NCI-H1930 (cell line): ENCODE data around the gene THSD7A.

Experiments used
- DNase-seq, 2 experiments: peaks; one replicate each; lab custom pipeline; 2025; lab: John Stamatoyannopoulos, UW

Gene THSD7A

DNA sequence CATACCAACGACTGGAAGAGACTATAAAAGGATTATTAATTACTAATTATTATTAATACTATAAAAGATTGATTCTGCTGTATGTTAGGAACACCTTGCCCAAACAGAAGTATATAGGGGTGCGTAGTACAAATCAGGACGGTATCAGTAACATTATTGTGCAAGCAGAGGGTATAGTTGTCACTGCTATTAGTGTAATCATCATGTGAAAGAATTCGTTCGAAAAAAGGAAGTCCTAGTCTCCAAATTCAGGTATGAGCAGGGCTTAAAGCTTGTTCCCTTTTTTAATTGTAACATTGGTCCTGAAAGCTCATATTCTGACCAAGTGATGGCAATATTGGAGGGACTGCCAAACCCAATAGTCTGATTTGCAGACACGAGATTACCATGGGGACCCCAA lies 81.8 kb downstream of the THSD7A start:
- no peak for DNase-seq

DNA sequence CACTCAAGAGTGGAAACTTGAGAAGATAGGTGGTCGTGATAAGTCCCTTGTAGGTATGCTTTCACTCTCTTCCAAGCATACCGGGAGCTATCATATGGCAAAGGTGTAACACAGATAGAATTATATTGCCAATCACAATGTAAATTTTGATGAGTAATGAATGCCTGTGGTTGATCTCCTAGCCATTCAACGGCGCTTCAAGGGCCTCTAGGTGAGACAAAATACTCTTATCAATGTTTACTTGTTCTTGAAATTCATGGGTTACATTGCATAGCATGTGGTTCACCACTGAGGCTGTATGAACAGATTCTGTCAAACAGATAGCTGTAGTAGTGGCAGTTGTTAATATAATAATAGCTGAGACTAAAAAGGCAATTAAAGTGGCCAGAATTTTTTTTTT lies 82.4 kb downstream of the THSD7A start:
- no peak for DNase-seq

DNA sequence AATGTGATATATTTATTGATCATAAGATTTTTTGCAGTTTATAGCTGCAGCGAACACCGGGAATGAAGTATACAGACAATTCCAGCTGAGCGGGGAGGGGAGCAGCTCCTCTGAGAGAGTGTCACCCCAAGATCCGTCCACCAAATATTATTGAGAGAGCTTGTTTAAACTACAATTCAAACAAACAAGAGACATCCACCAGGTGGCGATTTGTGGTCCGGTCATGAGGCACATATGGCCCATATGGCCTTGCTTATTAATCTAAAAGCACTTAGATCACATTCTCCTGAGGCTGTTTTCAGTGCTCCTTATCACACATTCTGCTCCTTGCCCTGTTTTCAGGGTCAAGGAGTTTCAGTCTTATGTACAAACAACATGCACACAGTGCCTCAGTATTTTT lies 83.1 kb downstream of the THSD7A start:
- no peak for DNase-seq

DNA sequence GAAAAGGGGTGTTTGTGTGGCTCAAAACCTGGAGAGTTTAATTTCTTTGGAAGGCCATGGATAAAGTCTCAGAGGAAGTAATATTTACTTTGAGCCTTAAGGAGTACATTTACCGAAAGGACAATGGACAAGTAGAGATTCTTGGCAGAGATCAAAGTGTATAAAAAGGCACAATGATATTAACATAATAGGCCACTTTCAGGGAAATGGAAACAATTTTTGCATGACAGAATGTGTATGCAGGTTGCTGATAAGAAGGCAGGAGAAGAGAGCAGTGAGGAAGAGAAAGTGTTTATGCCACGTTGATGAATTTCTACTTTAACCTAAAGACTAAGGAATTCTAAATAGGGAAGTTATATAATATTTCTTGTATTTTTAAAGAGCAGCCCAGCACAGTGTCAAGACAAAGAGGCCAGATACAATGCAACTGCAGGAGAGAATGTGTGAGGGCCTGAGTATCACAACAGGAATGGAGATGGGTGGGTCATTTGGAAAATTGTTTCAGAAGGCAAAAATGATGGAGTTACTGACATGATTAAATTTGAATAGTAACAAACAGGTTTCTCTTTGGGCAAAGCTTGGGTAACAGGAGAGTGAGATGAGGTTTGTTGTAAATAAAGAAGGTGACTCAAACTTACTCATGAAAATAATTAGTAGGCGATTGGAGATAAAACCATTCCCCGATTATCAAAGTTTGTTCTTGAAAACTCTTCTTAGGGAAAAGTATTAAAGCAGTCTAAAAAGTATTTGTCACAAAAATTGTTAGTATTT lies 84.1 kb downstream of the THSD7A start:
- no peak for DNase-seq

GRCh38 chr7:11746591-11746990 lies 85.4 kb downstream of the THSD7A start:
- no peak for DNase-seq

- DNase-seq, result no peak
Observed at GRCh38 chr7:11743548-11743947, 88.5 kb downstream of the THSD7A start.

DNA sequence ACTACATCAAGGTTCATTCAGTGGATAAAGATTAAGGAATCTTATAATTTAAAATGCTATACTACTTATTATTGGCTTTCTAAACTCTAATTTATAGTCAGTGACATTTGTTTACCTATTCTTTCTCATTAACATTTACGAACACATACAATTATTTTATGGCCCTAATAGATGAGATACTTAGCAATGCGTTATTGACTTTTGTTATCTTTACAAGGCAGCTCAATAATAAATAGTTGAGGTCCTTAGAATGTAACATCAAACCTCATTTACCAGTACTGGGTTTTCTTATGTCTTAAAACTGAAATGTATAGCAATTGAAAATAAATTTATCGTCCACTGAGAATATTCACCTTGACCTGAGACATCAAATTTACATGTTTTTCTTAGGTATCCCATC lies 89.0 kb downstream of the THSD7A start:
- no peak for DNase-seq

DNA sequence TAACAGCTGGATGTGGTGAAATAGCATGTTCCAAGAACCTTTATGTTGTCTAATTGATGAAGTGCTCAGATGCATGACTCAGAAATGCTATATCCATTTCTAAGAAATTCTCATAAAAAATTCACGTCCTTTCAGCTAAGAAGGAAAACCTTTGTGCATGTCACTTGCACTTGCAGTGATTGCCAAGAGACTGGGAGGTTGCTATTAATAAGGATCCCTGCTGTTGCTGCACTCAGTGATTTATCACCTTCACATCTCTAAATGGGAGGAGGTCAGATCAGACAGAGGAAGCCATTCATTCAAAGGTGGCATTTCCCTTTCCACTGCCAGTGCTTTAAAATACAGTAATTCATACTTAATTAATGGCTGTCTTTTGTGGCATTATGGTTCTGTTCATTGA lies 89.5 kb downstream of the THSD7A start:
- no peak for DNase-seq

GRCh38 chr7:11737723-11738122 lies 94.3 kb downstream of the THSD7A start:
- DNase-seq, result no peak

DNA sequence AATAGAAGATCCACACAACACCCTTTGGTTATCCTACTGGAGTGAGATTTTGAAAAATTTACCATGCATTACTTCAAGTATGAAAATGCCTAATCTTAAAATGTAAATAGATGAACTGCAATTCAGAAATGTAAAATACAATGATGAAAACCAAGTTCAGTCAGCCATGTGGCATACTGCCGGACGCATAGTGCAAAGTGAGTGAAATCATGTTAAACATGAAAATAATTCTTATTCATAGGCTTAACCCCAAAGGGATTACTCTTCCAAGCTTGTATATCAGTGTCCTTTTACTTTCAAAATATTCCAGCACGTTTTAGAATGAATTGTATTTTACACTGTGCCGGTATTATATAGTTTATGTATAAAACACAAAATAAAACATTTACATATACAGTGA lies 99.8 kb downstream of the THSD7A start:
- no peak for DNase-seq

DNA sequence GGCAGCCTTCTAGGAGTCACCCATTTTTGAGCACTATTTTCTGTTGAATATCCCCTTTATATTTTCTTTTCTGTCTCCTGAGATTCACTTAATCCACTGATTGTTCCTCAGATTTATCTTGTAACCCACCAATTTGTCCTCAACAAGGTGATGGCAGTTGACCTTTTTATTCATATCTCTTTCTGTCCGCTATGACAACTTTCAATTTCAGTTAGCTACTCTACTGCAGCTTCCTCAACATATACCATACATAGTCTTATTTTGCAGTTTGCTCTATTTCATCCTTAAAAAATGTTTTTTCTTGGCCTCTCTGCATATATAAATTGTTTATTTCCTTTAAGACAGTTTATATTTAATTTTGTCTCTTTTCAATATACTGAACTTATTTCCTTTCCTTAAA lies 101.3 kb downstream of the THSD7A start:
- no peak for DNase-seq

- no peak for DNase-seq
Observed at GRCh38 chr7:11727864-11728263, 104.1 kb downstream of the THSD7A start.

DNA sequence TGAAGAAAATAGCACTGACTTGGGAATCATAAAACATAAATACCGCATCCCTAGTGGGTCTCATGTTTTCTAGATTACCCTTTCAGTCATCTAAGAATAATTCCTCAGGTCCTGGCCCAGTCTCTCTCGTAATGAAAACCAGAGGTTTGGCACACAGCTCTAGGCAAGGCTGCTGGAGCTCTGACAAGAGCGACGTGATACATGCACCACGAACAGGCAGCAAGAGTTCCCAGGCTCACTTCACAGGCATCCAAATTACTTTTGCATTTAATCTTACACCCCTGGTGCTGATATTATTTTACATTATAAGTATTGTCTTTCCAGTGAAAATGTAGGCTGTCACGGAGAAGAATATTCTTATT lies 105.2 kb downstream of the THSD7A start:
- DNase-seq, result no peak

DNA sequence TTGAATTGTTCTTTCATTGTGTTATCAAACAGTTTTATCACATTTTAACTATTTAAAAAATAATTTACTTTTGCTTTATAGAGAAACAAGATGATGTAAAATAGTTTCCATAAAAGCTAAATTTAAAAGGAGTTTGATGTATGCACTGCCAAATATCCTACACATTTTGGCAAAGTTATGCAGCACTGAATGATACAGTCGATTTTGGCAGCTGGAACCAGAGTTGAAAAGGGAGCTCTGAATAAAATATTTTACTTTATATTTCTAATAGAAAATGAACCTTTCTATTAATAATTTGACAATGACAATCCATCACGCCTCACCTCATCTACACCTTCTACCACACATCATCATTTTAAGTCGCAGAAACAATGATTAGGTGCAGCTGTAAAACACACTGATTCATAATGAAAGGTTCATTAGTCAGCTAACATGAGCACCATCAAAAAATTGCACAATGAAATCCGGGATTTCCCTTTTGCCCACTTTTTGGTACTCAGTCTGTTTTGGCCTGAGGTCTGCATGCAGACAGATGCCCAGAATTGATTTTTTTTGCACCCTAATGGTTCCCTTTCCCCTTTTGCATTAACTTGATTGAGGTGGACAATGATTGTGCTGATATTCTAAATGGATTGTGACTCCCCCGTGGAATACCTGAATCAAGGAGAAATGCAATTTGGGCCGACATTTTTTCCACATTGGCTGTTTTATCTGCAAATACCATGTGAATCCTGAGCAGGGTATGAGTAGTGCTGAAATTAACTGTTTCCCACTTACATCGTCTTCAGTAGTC lies 105.8 kb downstream of the THSD7A start:
- DNase-seq, result no peak

GRCh38 chr7:11716185-11716584 lies 115.8 kb downstream of the THSD7A start:
- no peak for DNase-seq

DNA sequence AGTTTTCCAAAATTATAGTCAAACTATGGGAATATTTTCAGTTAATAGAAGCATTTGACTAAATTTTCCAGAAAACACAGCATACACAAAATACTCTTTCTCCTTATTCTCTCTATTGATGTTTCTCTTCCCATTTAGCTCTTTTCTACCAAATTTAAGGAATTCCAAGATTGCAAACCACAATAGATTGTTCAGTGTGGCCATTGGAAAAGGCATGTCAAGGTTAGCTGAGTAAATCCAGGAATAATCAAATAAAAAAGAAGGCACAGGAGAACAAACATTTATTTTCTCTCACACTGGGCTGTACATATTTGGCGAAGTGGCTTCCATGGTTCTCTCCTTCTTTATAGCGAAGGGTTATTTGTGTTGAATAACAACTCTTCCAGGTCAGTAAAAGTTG lies 117.3 kb downstream of the THSD7A start:
- no peak for DNase-seq

GRCh38 chr7:11714205-11714604 lies 117.8 kb downstream of the THSD7A start:
- DNase-seq, result no peak

GRCh38 chr7:11713352-11713751 lies 118.6 kb downstream of the THSD7A start:
- no peak for DNase-seq

GRCh38 chr7:11710377-11710776 lies 121.6 kb downstream of the THSD7A start:
- no peak for DNase-seq

DNA sequence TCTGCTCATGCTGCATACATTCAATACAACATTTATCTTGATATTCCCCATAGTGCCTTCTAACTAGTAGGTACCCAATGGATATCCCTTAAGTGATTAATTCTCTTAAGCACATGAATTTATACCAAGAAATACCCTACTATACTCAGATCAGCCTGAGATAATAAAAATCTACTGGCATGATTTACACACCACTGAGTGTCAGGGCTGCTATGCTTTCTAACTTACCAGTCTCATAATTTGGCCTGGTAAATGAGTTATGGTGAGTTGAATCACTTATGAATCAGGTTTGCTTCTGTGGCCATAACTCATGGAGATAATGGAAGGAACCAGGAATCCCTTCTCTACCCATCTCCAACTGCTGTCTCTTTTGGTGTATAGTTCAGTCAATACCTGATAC lies 122.8 kb downstream of the THSD7A start:
- no peak for DNase-seq

DNA sequence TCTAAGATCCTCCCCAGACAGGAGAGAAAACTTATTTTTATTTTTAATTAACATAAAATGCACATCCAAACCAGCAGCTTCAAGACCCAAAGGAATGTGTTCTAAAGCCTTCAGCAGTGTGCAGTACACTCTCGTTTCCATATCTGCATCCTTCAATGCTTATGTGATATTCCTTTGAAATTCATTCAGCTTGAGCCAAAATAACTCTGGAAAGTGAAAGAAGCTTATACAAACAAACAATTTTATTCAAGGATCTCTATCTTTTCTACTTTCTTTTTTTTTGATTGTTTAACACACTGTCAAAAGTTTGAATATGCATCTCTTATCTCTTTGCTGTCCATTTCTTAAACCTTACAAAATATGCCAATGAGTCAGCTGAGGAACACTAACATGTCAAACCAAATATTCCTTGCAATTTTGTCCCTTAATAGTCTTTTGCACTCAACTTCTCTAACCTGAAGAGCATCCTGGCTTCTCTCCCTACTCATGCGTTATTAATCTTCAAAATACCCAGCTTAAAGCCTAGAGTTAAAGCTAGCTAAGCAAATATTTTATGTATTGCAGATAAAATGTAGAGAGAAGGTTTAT lies 124.3 kb downstream of the THSD7A start:
- DNase-seq, result no peak

- no peak for DNase-seq
Observed at GRCh38 chr7:11706666-11707605, 125.1 kb downstream of the THSD7A start.
